Mononuclear cell (primary cell): Measurements from ENCODE around the gene POLDIP3. TPM values are rescaled to one million over a fixed set of nuclear protein-coding genes. Genes with fewer than 3 reads are reported as not detected.
"Not testable (repeated sequence)": the region's sequence is repeated elsewhere in the genome, so short reads cannot be mapped to it uniquely, and the experiment has no call there.

Experiments used
- H3K27me3 ChIP-seq: 2 replicates; pipeline ENCODE4 v1.6.0; 2011; ENCODE audit warnings: low read length, control low read depth; ENCODE audit not compliant: insufficient read depth
- H3K4me1 ChIP-seq: 2 replicates; pipeline ENCODE4 v1.5.1; 2011; ENCODE audit warnings: mild to moderate bottlenecking, low read length, control low read depth; ENCODE audit not compliant: insufficient read depth
- H3K4me3 ChIP-seq: 2 replicates; pipeline ENCODE4 v1.5.1; 2011; ENCODE audit warnings: mild to moderate bottlenecking, low read length, moderate library complexity
- H3K9me3 ChIP-seq: 2 replicates; pipeline ENCODE4 v1.5.1; 2011; ENCODE audit warnings: low read depth, mild to moderate bottlenecking, control low read depth, low read length
- total RNA-seq: library from RNA; depleted of rRNA; stranded (reverse); fragments of >200 nt; gene quantifications from one replicate; pipeline ENCODE4 v1.2.3, GENCODE V29; 2012

Gene POLDIP3
- total RNA-seq, 1 donor: 38.6 TPM

GRCh38 chr22:42627981-42628380 lies 13.3 kb upstream of the POLDIP3 start:
- H3K4me1 ChIP-seq: peaks cover 11% of the 10 kb centered on the region
- no peak overlapping the region for H3K4me3 ChIP-seq
- H3K9me3 ChIP-seq: no peaks in the 10 kb centered on the region
- H3K27me3 ChIP-seq: no peaks in the 10 kb centered on the region

- H3K27me3 ChIP-seq: no peaks in the 10 kb centered on the region
- H3K4me3 ChIP-seq: no peak overlapping the region
- H3K9me3 ChIP-seq: no peaks in the 10 kb centered on the region
- H3K4me1 ChIP-seq: peaks cover 19% of the 10 kb centered on the region
These were observed 12.4 kb upstream of the POLDIP3 start for GRCh38 chr22:42626951-42627625.

GRCh38 chr22:42626431-42626830 lies 11.7 kb upstream of the POLDIP3 start:
- Histone ChIP-seq H3K27me3 (no peaks in the 10 kb centered on the region), H3K9me3 (no peaks in the 10 kb centered on the region), H3K4me3 (no peak overlapping the region), H3K4me1 (peaks cover 23% of the 10 kb centered on the region)

GRCh38 chr22:42625416-42625815 lies 10.7 kb upstream of the POLDIP3 start:
- Histone ChIP-seq H3K27me3 (no peaks in the 10 kb centered on the region), H3K4me1 (peaks cover 24% of the 10 kb centered on the region), H3K4me3 (no peak overlapping the region), H3K9me3 (no peaks in the 10 kb centered on the region)

- no peak overlapping the region for H3K4me3 ChIP-seq
- peaks cover 24% of the 10 kb centered on the region for H3K4me1 ChIP-seq
- no peaks in the 10 kb centered on the region for H3K9me3 ChIP-seq
- H3K27me3 ChIP-seq: no peaks in the 10 kb centered on the region
These were observed 9.9 kb upstream of the POLDIP3 start for GRCh38 chr22:42624551-42625106.

- Histone ChIP-seq H3K27me3 (no peaks in the 10 kb centered on the region), H3K9me3 (no peaks in the 10 kb centered on the region), H3K4me1 (peaks cover 24% of the 10 kb centered on the region), H3K4me3 (no peak overlapping the region)
These were observed 9.2 kb upstream of the POLDIP3 start for GRCh38 chr22:42623756-42624441.

GRCh38 chr22:42623301-42623751 lies 8.6 kb upstream of the POLDIP3 start:
- H3K4me3 ChIP-seq: no peak overlapping the region
- H3K4me1 ChIP-seq: peaks cover 24% of the 10 kb centered on the region
- H3K27me3 ChIP-seq: no peaks in the 10 kb centered on the region
- H3K9me3 ChIP-seq: no peaks in the 10 kb centered on the region

- no peaks in the 10 kb centered on the region for H3K27me3 ChIP-seq
- peaks cover 24% of the 10 kb centered on the region for H3K4me1 ChIP-seq
- H3K4me3 ChIP-seq: no peak overlapping the region
- H3K9me3 ChIP-seq: no peaks in the 10 kb centered on the region
These were observed 7.5 kb upstream of the POLDIP3 start for GRCh38 chr22:42622061-42622710.

- Histone ChIP-seq H3K9me3 (no peaks in the 10 kb centered on the region), H3K4me3 (no peak overlapping the region), H3K27me3 (no peaks in the 10 kb centered on the region), H3K4me1 (peaks cover 24% of the 10 kb centered on the region)
These were observed 6.9 kb upstream of the POLDIP3 start for GRCh38 chr22:42621505-42622002.

GRCh38 chr22:42620084-42620483 lies 5.4 kb upstream of the POLDIP3 start:
- H3K9me3 ChIP-seq: no peaks in the 10 kb centered on the region
- H3K4me1 ChIP-seq: peaks cover 35% of the 10 kb centered on the region

GRCh38 chr22:42619261-42620063 lies 4.8 kb upstream of the POLDIP3 start:
- Histone ChIP-seq H3K9me3 (no peaks in the 10 kb centered on the region), H3K4me1 (peaks cover 35% of the 10 kb centered on the region), H3K4me3 (no peak overlapping the region), H3K27me3 (no peaks in the 10 kb centered on the region)

More at GRCh38 chr22:42620084-42620483, 5.4 kb upstream of the POLDIP3 start:
- Histone ChIP-seq H3K27me3 (no peaks in the 10 kb centered on the region), H3K4me3 (no peak overlapping the region)

GRCh38 chr22:42617155-42617983 lies 2.7 kb upstream of the POLDIP3 start:
- no peak overlapping the region for H3K4me3 ChIP-seq
- H3K27me3 ChIP-seq: no peaks in the 10 kb centered on the region
- H3K9me3 ChIP-seq: no peaks in the 10 kb centered on the region
- H3K4me1 ChIP-seq: peaks cover 34% of the 10 kb centered on the region

- H3K4me1 ChIP-seq: peaks cover 37% of the 10 kb centered on the region
- H3K9me3 ChIP-seq, H3K27me3 ChIP-seq: not testable (repeated sequence)
- H3K4me3 ChIP-seq: peak overlapping the region; percentile 67
These were observed 1.1 kb upstream of the POLDIP3 start for GRCh38 chr22:42615860-42616175.
